H1 (cell line): ENCODE data around the gene CMTR2. TPM values are rescaled to one million over a fixed set of nuclear protein-coding genes. Genes with fewer than 3 reads are reported as not detected.

Source experiments
- CTCF ChIA-PET: fragments of 300-600 bp; sonication (Branson Sonifier 250); formaldehyde crosslinking; loops from one replicate; lab custom pipeline; 2021; ENCODE audit not compliant: partially characterized antibody; lab: Charles Lee
- POLR2A ChIA-PET: fragments of 300-600 bp; sonication (Branson Sonifier 250); formaldehyde crosslinking; loops from one replicate; lab custom pipeline; 2021; ENCODE audit warnings: inconsistent platforms; ENCODE audit not compliant: partially characterized antibody; lab: Charles Lee
- DNase-seq, 2 experiments: peaks; one replicate each; pipeline versions ENCODE4 v3.0.0 to v3.0.0-alpha.2; 2010 to 2022; ENCODE audit warnings: low spot score in 2 of 2, low read depth in 1 of 2, mixed read lengths in 1 of 2
- FAIRE-seq: peaks from 2 replicates; lab custom pipeline; 2011; peaks lifted over from hg19 to GRCh38; lab: Jason Lieb, UNC
- H2AFZ ChIP-seq: 2 replicates; pipeline ENCODE4 v1.8.1; 2012; ENCODE audit warnings: low read length, inconsistent platforms
- H2AK5ac ChIP-seq: 2 replicates; pipeline ENCODE4 v1.6.1; 2013; ENCODE audit warnings: low read depth, low read length
- H2BK120ac ChIP-seq: replicated peaks from 2 replicates; pipeline ENCODE3; 2013; ENCODE audit warnings: low read depth, low read length, inconsistent platforms
- H2BK12ac ChIP-seq: 2 replicates; pipeline ENCODE4 v1.6.1; 2013; ENCODE audit warnings: low read depth, low read length
- H2BK15ac ChIP-seq: 2 replicates; pipeline ENCODE4 v1.6.1; 2013; ENCODE audit warnings: low read length
- H2BK20ac ChIP-seq: 2 replicates; pipeline ENCODE4 v1.6.1; 2013; ENCODE audit warnings: low read length
- H2BK5ac ChIP-seq: 2 replicates; pipeline ENCODE4 v1.6.1; 2013; ENCODE audit warnings: low read depth, low read length
- H3K14ac ChIP-seq: 2 replicates; pipeline ENCODE4 v1.6.1; 2013; ENCODE audit warnings: inconsistent platforms; ENCODE audit not compliant: insufficient read length
- H3K18ac ChIP-seq: 2 replicates; pipeline ENCODE4 v1.6.1; 2013; ENCODE audit warnings: low read length; ENCODE audit errors: extremely low read depth
- H3K23ac ChIP-seq: 2 replicates; pipeline ENCODE4 v1.6.1; 2013; ENCODE audit warnings: inconsistent platforms; ENCODE audit not compliant: insufficient read length
- H3K23me2 ChIP-seq: 2 replicates; pipeline ENCODE4 v1.6.1; 2013; ENCODE audit warnings: low read depth, low read length
- H3K27ac ChIP-seq: 2 replicates; pipeline ENCODE4 v1.6.1; 2011; ENCODE audit warnings: low read depth, low read length, inconsistent platforms
- H3K27me3 ChIP-seq, 4 experiments: replicated peaks in 1 of 4; 1 replicate in 1 of 4; 2 replicates in 3 of 4; pipeline versions ENCODE4 v1.6.1 to v1.8.1; 2011 to 2013; ENCODE audit warnings: low read length in 3 of 4, mild to moderate bottlenecking in 3 of 4, inconsistent platforms in 2 of 4, mixed read lengths in 2 of 4, moderate library complexity in 1 of 4; ENCODE audit not compliant: control insufficient read depth in 3 of 4, insufficient read depth in 3 of 4; ENCODE audit errors: extremely low read depth in 1 of 4
- H3K36me3 ChIP-seq, 4 experiments: 2 replicates each; pipeline versions ENCODE4 v1.6.1 to v1.8.1; 2011 to 2013; ENCODE audit warnings: mild to moderate bottlenecking in 4 of 4, low read length in 3 of 4, moderate library complexity in 2 of 4, control low read depth in 1 of 4, inconsistent platforms in 1 of 4; ENCODE audit not compliant: insufficient read depth in 4 of 4, control insufficient read depth in 2 of 4
- H3K4ac ChIP-seq: replicated peaks from 2 replicates; pipeline ENCODE3; 2013; ENCODE audit warnings: low read length, low read depth, mixed read lengths, inconsistent platforms; ENCODE audit not compliant: insufficient read length
- H3K4me1 ChIP-seq, 4 experiments: replicated peaks in 1 of 4; 1 replicate in 1 of 4; 2 replicates in 3 of 4; pipeline versions ENCODE4 v1.6.1 to v1.8.1; 2011 to 2013; ENCODE audit warnings: low read length in 3 of 4, inconsistent platforms in 2 of 4, mixed read lengths in 1 of 4; ENCODE audit not compliant: insufficient read depth in 4 of 4, control insufficient read depth in 3 of 4
- H3K4me2 ChIP-seq, 2 experiments: 2 replicates each; pipeline versions ENCODE4 v1.6.1 to v1.8.1; 2011 to 2013; ENCODE audit warnings: low read depth in 2 of 2, low read length in 2 of 2, control low read depth in 1 of 2, inconsistent platforms in 1 of 2, mild to moderate bottlenecking in 1 of 2; ENCODE audit not compliant: insufficient read depth in 1 of 2
- H3K4me3 ChIP-seq, 4 experiments: fragments of 200-600, 300-600 bp in 1 of 4; sonication (generic), shearing (Covaris generic), sonication (Bioruptor Twin) in 1 of 4; 2 replicates each; pipeline versions ENCODE4 v1.5.1 to v1.8.1; 2011 to 2016; ENCODE audit warnings: low read length in 4 of 4, low read depth in 3 of 4, control low read depth in 2 of 4, inconsistent platforms in 2 of 4, mild to moderate bottlenecking in 2 of 4, mixed read lengths in 1 of 4, moderate library complexity in 1 of 4; ENCODE audit not compliant: insufficient read depth in 2 of 4; ENCODE audit errors: extremely low read depth in 1 of 4
- H3K56ac ChIP-seq: replicated peaks from 2 replicates; pipeline ENCODE3; 2013; ENCODE audit warnings: low read depth, mild to moderate bottlenecking, mixed read lengths, low read length, inconsistent platforms; ENCODE audit not compliant: insufficient read length
- H3K79me1 ChIP-seq: 2 replicates; pipeline ENCODE4 v1.6.1; 2013; ENCODE audit warnings: low read depth, low read length, control low read depth
- H3K79me2 ChIP-seq, 2 experiments: 2 replicates each; pipeline versions ENCODE4 v1.6.1 to v1.8.1; 2012 to 2013; ENCODE audit warnings: low read length in 2 of 2, mild to moderate bottlenecking in 2 of 2, inconsistent platforms in 1 of 2; ENCODE audit not compliant: insufficient read depth in 2 of 2, control insufficient read depth in 1 of 2
- H3K9ac ChIP-seq, 4 experiments: replicated peaks in 1 of 4; 1 replicate in 1 of 4; 2 replicates in 3 of 4; pipeline versions ENCODE4 v1.6.1 to v1.8.1; 2011 to 2013; ENCODE audit warnings: low read depth in 3 of 4, low read length in 3 of 4, control low read depth in 2 of 4, mild to moderate bottlenecking in 2 of 4, moderate library complexity in 2 of 4, inconsistent platforms in 1 of 4; ENCODE audit errors: extremely low read depth in 1 of 4
- H3K9me3 ChIP-seq, 2 experiments: 2 replicates each; pipeline versions ENCODE4 v1.6.1 to v1.8.1; 2012 to 2013; ENCODE audit warnings: mild to moderate bottlenecking in 2 of 2, moderate library complexity in 2 of 2, control low read depth in 1 of 2, inconsistent platforms in 1 of 2, low read depth in 1 of 2, low read length in 1 of 2, mixed read lengths in 1 of 2; ENCODE audit not compliant: insufficient read depth in 2 of 2
- H4K20me1 ChIP-seq, 2 experiments: replicated peaks in 1 of 2; 2 replicates each; pipeline versions ENCODE3 to v1.8.1; 2011 to 2013; ENCODE audit warnings: inconsistent platforms in 2 of 2, low read length in 2 of 2, mild to moderate bottlenecking in 1 of 2; ENCODE audit not compliant: insufficient read depth in 2 of 2, control insufficient read depth in 1 of 2
- H4K5ac ChIP-seq: 2 replicates; pipeline ENCODE4 v1.6.1; 2013; ENCODE audit warnings: low read length, low read depth, mixed read lengths, inconsistent platforms; ENCODE audit not compliant: insufficient read length
- H4K8ac ChIP-seq: 2 replicates; pipeline ENCODE4 v1.8.0; 2013; ENCODE audit warnings: mild to moderate bottlenecking, moderate library complexity, low read length, inconsistent platforms; ENCODE audit not compliant: insufficient read depth; ENCODE audit errors: extremely low read depth
- H4K91ac ChIP-seq: replicated peaks from 2 replicates; pipeline ENCODE3; 2013; ENCODE audit warnings: low read length, mixed read lengths, inconsistent platforms; ENCODE audit not compliant: insufficient read length
- BACH1 ChIP-seq: IDR thresholded peaks from 2 replicates; pipeline ENCODE4 v1.6.1; 2012; ENCODE audit warnings: low read length, improper control_type of control experiment
- CBX5 ChIP-seq: fragments of 300-800, 300-1000 bp; sonication (generic); IDR thresholded peaks from 2 replicates; pipeline ENCODE4 v1.7.1; 2016; ENCODE audit warnings: antibody characterized with exemption, low read length, low read depth
- CEBPB ChIP-seq: IDR thresholded peaks from 2 replicates; pipeline ENCODE4 v1.6.1; 2012; ENCODE audit warnings: low read depth, low read length
- JUN ChIP-seq: IDR thresholded peaks from 2 replicates; pipeline ENCODE4 v1.6.1; 2011; ENCODE audit warnings: low read depth, mild to moderate bottlenecking, improper control_type of control experiment, low read length
- KDM5A ChIP-seq: fragments of 200-600 bp; IDR thresholded peaks from 2 replicates; pipeline ENCODE4 v1.7.1; 2012; ENCODE audit warnings: mild to moderate bottlenecking, low read length, inconsistent platforms, mixed read lengths
- PHF8 ChIP-seq: fragments of 200-600 bp; sonication (generic); conservative IDR thresholded peaks from 2 replicates; pipeline ENCODE4 v1.7.1; 2012; ENCODE audit warnings: low read depth, mild to moderate bottlenecking, inconsistent platforms, low read length, moderate library complexity
- POLR2A ChIP-seq, 2 experiments: IDR thresholded peaks; 1 replicate in 1 of 2; 2 replicates in 1 of 2; pipeline ENCODE4 v1.6.1; 2011; ENCODE audit warnings: low read depth in 2 of 2, low read length in 2 of 2, mild to moderate bottlenecking in 2 of 2; ENCODE audit errors: control extremely low read depth in 1 of 2
- POLR2AphosphoS5 ChIP-seq: IDR thresholded peaks from 2 replicates; pipeline ENCODE4 v1.6.1; 2011; ENCODE audit warnings: low read depth, low read length
- POU5F1 ChIP-seq: IDR thresholded peaks from 2 replicates; pipeline ENCODE4 v1.6.1; 2011; ENCODE audit warnings: low read depth, mild to moderate bottlenecking, low read length, moderate library complexity
- RNF2 ChIP-seq: fragments of 200-900, 300-1000 bp; sonication (generic); IDR thresholded peaks from 2 replicates; pipeline ENCODE4 v1.7.1; 2016; ENCODE audit warnings: borderline replicate concordance, low read depth, mild to moderate bottlenecking, antibody characterized with exemption, low read length; ENCODE audit not compliant: poor library complexity, severe bottlenecking; ENCODE audit errors: missing control alignments
- SIN3A ChIP-seq, 2 experiments: IDR thresholded peaks in 1 of 2; conservative IDR thresholded peaks in 1 of 2; 2 replicates each; pipeline ENCODE4 v1.6.1; 2011 to 2012; ENCODE audit warnings: low read length in 2 of 2, improper control_type of control experiment in 1 of 2, low read depth in 1 of 2, mild to moderate bottlenecking in 1 of 2
- WGBS, 2 experiments: shearing (Covaris generic) in 1 of 2; methylation state at CpG; one replicate each; pipeline versions ENCODE4 v1.1.6 to v1.1.7; 2013 to 2015; ENCODE audit warnings: low lambda C conversion rate in 2 of 2, mixed read lengths in 2 of 2, inconsistent platforms in 1 of 2, low coverage in 1 of 2, missing lambda C conversion rate in 1 of 2; ENCODE audit not compliant: insufficient replicate concordance in 2 of 2, insufficient coverage in 1 of 2, insufficient read length in 1 of 2; ENCODE audit errors: extremely low coverage in 1 of 2, missing lambda C conversion rate in 1 of 2; 5-methylcytosine and 5-hydroxymethylcytosine counted together
- polyA plus RNA-seq, 7 experiments: library from polyadenylated mRNA; depleted of rRNA in 3 of 7; stranded (reverse) in 5 of 7; unstranded in 2 of 7; fragments of >200 nt in 5 of 7; fragments of 200-250 nt in 2 of 7; gene quantifications; 1 replicate in 5 of 7; 2 replicates in 1 of 7; 4 replicates in 1 of 7; pipeline versions ENCODE4 v1.2.1 to v1.2.3, GENCODE V29; 2011 to 2013; ENCODE audit warnings: missing spikeins in 2 of 7, mixed read lengths in 2 of 7
- total RNA-seq: library from RNA; stranded (reverse); fragmentation: NEBNext Ultra II Directional; extraction: Animal tissue kit (Norgen Biotek cat#: 25700); gene quantifications from 2 replicates; pipeline ENCODE4 v1.2.1, GENCODE V29; 2021
- TF ChIP-seq, protein P1 (sequence below): IDR thresholded peaks from 2 replicates; pipeline ENCODE4 v1.6.1; 2012; ENCODE audit warnings: inconsistent platforms
- TF ChIP-seq, protein P2 (sequence below): IDR thresholded peaks from 2 replicates; pipeline ENCODE4 v1.6.1; 2011; ENCODE audit warnings: low read depth, mild to moderate bottlenecking, low read length; ENCODE audit not compliant: insufficient read depth

CMTR2 gene
- total and polyA plus RNA-seq, 2 of the 8 experiments (the other 6 are each of a cell fraction or from before 2014, with no cell fraction given): 8.5 to 12.8 TPM

GRCh38 chr16:71283612-71284011 lies 5.6 kb downstream of the CMTR2 start:
- H3K23ac ChIP-seq: no peak overlapping the region
- peaks cover 10 to 27% (median 17%) of the 10 kb centered on the region in 4 experiments for H3K36me3 ChIP-seq
- H2BK120ac ChIP-seq: no peak overlapping the region
- H2BK12ac ChIP-seq: no peak overlapping the region
- H3K9ac ChIP-seq: no peak overlapping the region
- FAIRE-seq (no peak), DNase-seq (no peak)
- H3K4me3 ChIP-seq: no peak overlapping the region
- no peaks in the 10 kb centered on the region for H4K20me1 ChIP-seq
- H3K79me1 ChIP-seq: no peaks in the 10 kb centered on the region
- no peak overlapping the region for H4K5ac ChIP-seq
- no peak overlapping the region for H3K14ac ChIP-seq
- CTCF ChIA-PET: no interaction called here
- H3K18ac ChIP-seq: no peak overlapping the region
- no peak overlapping the region for H3K4ac ChIP-seq
- POLR2A ChIA-PET: interaction anchor here (1.2 to 1.3 kb wide), 2 partner anchors 11 to 28 kb away, joined by 3 to 4 read pairs; no protein-coding TSS in a partner anchor
- H4K91ac ChIP-seq: no peak overlapping the region
- no peak overlapping the region for H2BK5ac ChIP-seq
- no peak overlapping the region for H2BK20ac ChIP-seq
- no peak overlapping the region for H2BK15ac ChIP-seq
- H3K4me2 ChIP-seq: no peak overlapping the region
- no peak overlapping the region for H2AFZ ChIP-seq
- WGBS, 2 experiments: 94% methylated on average over 2 of the region's 2 CpGs; no CpG with 5 or more reads in 1 of the 2 experiments
- H3K4me1 ChIP-seq: peaks cover 0 to 2% (median under 1%) of the 10 kb centered on the region in 4 experiments; a peak in 2 of 7 replicates
- no peak overlapping the region for H3K56ac ChIP-seq
- no peaks in the 10 kb centered on the region for H3K9me3 ChIP-seq
- no peak overlapping the region for H4K8ac ChIP-seq
- H3K79me2 ChIP-seq: peaks cover 0 to 20% of the 10 kb centered on the region in 2 experiments; a peak in 2 of 4 replicates
- H3K27me3 ChIP-seq: no peaks in the 10 kb centered on the region
- no peak overlapping the region for H3K27ac ChIP-seq
- H3K23me2 ChIP-seq: no peaks in the 10 kb centered on the region
- no peak overlapping the region for H2AK5ac ChIP-seq
- TF ChIP-seq JUN (no peak), RNF2 (no peak), POLR2A (IDR thresholded peaks at IDR 0.05; ENCODE audit: control extremely low read depth in 1 of 2, low read depth in 2 of 2, low read length in 2 of 2) (no peak), KDM5A (no peak), BACH1 (no peak), POU5F1 (no peak), CEBPB (no peak), POLR2AphosphoS5 (no peak), SIN3A (conservative IDR thresholded peaks at IDR 0.05 in 1 of 2, IDR thresholded peaks at IDR 0.05 in 1 of 2; ENCODE audit: low read depth in 1 of 2, low read length in 2 of 2) (no peak), PHF8 (no peak), CBX5 (no peak)
- TF ChIP-seq, protein P1, sequence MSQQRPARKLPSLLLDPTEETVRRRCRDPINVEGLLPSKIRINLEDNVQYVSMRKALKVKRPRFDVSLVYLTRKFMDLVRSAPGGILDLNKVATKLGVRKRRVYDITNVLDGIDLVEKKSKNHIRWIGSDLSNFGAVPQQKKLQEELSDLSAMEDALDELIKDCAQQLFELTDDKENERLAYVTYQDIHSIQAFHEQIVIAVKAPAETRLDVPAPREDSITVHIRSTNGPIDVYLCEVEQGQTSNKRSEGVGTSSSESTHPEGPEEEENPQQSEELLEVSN: no peak
- TF ChIP-seq, protein P2, sequence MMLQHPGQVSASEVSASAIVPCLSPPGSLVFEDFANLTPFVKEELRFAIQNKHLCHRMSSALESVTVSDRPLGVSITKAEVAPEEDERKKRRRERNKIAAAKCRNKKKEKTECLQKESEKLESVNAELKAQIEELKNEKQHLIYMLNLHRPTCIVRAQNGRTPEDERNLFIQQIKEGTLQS: no peak
